K562 (cell line): ENCODE measurements around the gene SHISA5. TPM values are rescaled to one million over a fixed set of nuclear protein-coding genes. Genes with fewer than 3 reads are reported as not detected.

Experiments
- ATAC-seq: fragments of 200-7000 bp; cut with Tn5 transposase; 3 replicates; pipeline ENCODE4 v1.9.1; 2020; ENCODE audit warnings: moderate library complexity
- BruUV-seq: library from RNA; stranded (reverse); fragments of 400-500 nt; replicated peaks from 2 replicates; lab custom pipeline; 2021; lab: Mats Ljungman, UMichigan
- CTCF ChIA-PET: fragments of 300-600 bp; formaldehyde crosslinking; extraction: SDS; loops from one replicate; lab custom pipeline; 2021; ENCODE audit warnings: low intra/inter-chr PET ratio; lab: Yijun Ruan, JAX
- POLR2A ChIA-PET: fragments of 300-600, 350-650 bp; sonication (Branson Sonifier 250); formaldehyde crosslinking; extraction: SDS; loops from one replicate; lab custom pipeline; 2021; ENCODE audit warnings: antibody characterized with exemption, inconsistent platforms; lab: Yijun Ruan, JAX
- DNase-seq, 4 experiments: peaks; one replicate each; pipeline versions ENCODE4 v3.0.0 to v3.0.0-alpha.2; 2011 to 2018; ENCODE audit warnings: low spot score in 3 of 4, mixed read lengths in 3 of 4; ENCODE audit errors: extremely low read depth in 1 of 4
- FAIRE-seq: peaks from 2 replicates; lab custom pipeline; 2011; peaks lifted over from hg19 to GRCh38; lab: Jason Lieb, UNC
- H2AFZ ChIP-seq: 2 replicates; pipeline ENCODE4 v1.6.0; 2011; ENCODE audit warnings: low read depth, low read length, control low read depth, inconsistent platforms
- H3K27ac ChIP-seq: fragments of 200-600 bp; 3 replicates; pipeline ENCODE4 v1.8.0; 2011; ENCODE audit warnings: low read depth, mild to moderate bottlenecking, control low read depth, inconsistent platforms, low read length, moderate library complexity, mixed read lengths; ENCODE audit errors: extremely low read depth
- H3K27me3 ChIP-seq, 2 experiments: fragments of 300-600 bp in 1 of 2; 2 replicates in 1 of 2; 3 replicates in 1 of 2; pipeline versions ENCODE4 v1.6.0 to v1.8.0; 2011; ENCODE audit warnings: inconsistent platforms in 2 of 2, low read length in 2 of 2, mild to moderate bottlenecking in 1 of 2, mixed read lengths in 1 of 2, moderate library complexity in 1 of 2; ENCODE audit not compliant: control insufficient read depth in 2 of 2, insufficient read depth in 2 of 2
- H3K36me3 ChIP-seq: fragments of 300-600 bp; 3 replicates; pipeline ENCODE4 v1.8.0; 2011; ENCODE audit warnings: mild to moderate bottlenecking, low read length, inconsistent platforms; ENCODE audit not compliant: control insufficient read depth, insufficient read depth
- H3K4me1 ChIP-seq, 2 experiments: fragments of 200-600 bp in 1 of 2; replicated peaks in 1 of 2; 2 replicates in 1 of 2; 3 replicates in 1 of 2; pipeline versions ENCODE4 v1.5.1 to v1.8.0; 2011; ENCODE audit warnings: inconsistent platforms in 2 of 2, low read length in 2 of 2, mild to moderate bottlenecking in 1 of 2, mixed read lengths in 1 of 2, moderate library complexity in 1 of 2; ENCODE audit not compliant: control insufficient read depth in 2 of 2, insufficient read depth in 2 of 2
- H3K4me2 ChIP-seq: 2 replicates; pipeline ENCODE4 v1.6.1; 2011; ENCODE audit warnings: low read length, control low read depth, inconsistent platforms, mixed read lengths; ENCODE audit not compliant: insufficient read depth
- H3K4me3 ChIP-seq: fragments of 200-600 bp; sonication (generic), shearing (Covaris generic); 2 replicates; pipeline ENCODE4 v1.5.1; 2016; ENCODE audit warnings: control low read depth, inconsistent platforms
- H3K79me2 ChIP-seq: fragments of 200-600 bp; 3 replicates; pipeline ENCODE4 v1.8.0; 2011; ENCODE audit warnings: low read length, inconsistent platforms; ENCODE audit not compliant: control insufficient read depth, insufficient read depth
- H3K9ac ChIP-seq, 2 experiments: 2 replicates each; pipeline versions ENCODE4 v1.6.0 to v1.6.1; 2011; ENCODE audit warnings: low read depth in 2 of 2, low read length in 2 of 2, control low read depth in 1 of 2, inconsistent platforms in 1 of 2, mild to moderate bottlenecking in 1 of 2, mixed read lengths in 1 of 2; ENCODE audit not compliant: insufficient read depth in 1 of 2
- H3K9me1 ChIP-seq: one replicate; pipeline ENCODE4 v1.6.0; 2011; ENCODE audit warnings: inconsistent platforms, mild to moderate bottlenecking, low read length, moderate library complexity; ENCODE audit not compliant: control insufficient read depth, insufficient read depth
- H3K9me3 ChIP-seq: replicated peaks from 2 replicates; pipeline ENCODE4 v1.5.1; 2011; ENCODE audit warnings: low read depth, low read length, inconsistent platforms; ENCODE audit not compliant: control insufficient read depth, insufficient read depth
- H4K20me1 ChIP-seq: replicated peaks from 2 replicates; pipeline ENCODE4 v1.6.1; 2011; ENCODE audit warnings: low read length, inconsistent platforms, mixed read lengths; ENCODE audit not compliant: control insufficient read depth, insufficient read depth
- ARID1B ChIP-seq: fragments of 450-650 bp; IDR thresholded peaks from 2 replicates; pipeline ENCODE4 v1.6.1; 2016; ENCODE audit warnings: antibody characterized with exemption, mild to moderate bottlenecking, inconsistent platforms
- CBFA2T3 ChIP-seq: fragments of 450-650 bp; IDR thresholded peaks from 2 replicates; pipeline ENCODE4 v1.6.1; 2017
- E2F8 ChIP-seq: fragments of 450-650 bp; IDR thresholded peaks from 2 replicates; pipeline ENCODE4 v1.7.1; 2018; ENCODE audit warnings: mild to moderate bottlenecking, low read depth; ENCODE audit not compliant: partially characterized antibody
- KDM5B ChIP-seq: fragments of 200-600 bp; sonication (generic); IDR thresholded peaks from 2 replicates; pipeline ENCODE4 v1.6.1; 2012; ENCODE audit warnings: low read depth, mild to moderate bottlenecking, moderate library complexity, low read length, control low read depth, inconsistent platforms; ENCODE audit not compliant: insufficient replicate concordance
- PHF8 ChIP-seq: fragments of 200-600 bp; sonication (generic); IDR thresholded peaks from 2 replicates; pipeline ENCODE4 v1.6.1; 2012; ENCODE audit warnings: mixed run types, mild to moderate bottlenecking, inconsistent platforms, low read length, moderate library complexity, borderline replicate concordance
- POLR2A ChIP-seq: fragments of 450-650 bp; conservative IDR thresholded peaks from 2 replicates; pipeline ENCODE4 v1.6.1; 2016
- SMARCA5 ChIP-seq: fragments of 450-650 bp; IDR thresholded peaks from 2 replicates; pipeline ENCODE4 v1.6.1; 2016
- TCF3 ChIP-seq: sonication (generic); formaldehyde crosslinking; IDR thresholded peaks from 2 replicates; pipeline ENCODE4 v1.4.0; 2020; ENCODE audit warnings: mild to moderate bottlenecking, missing genetic modification reagents
- TEAD2 ChIP-seq: fragments of 450-650 bp; IDR thresholded peaks from 2 replicates; pipeline ENCODE4 v1.6.1; 2016; ENCODE audit warnings: missing genetic modification characterization, control low read depth, missing compliant biosample characterization
- XRCC3 ChIP-seq: fragments of 450-650 bp; IDR thresholded peaks from 2 replicates; pipeline ENCODE4 v1.6.1; 2017; ENCODE audit warnings: mild to moderate bottlenecking, moderate library complexity
- ZBTB26 ChIP-seq: fragments of 450-650 bp; formaldehyde crosslinking; IDR thresholded peaks from 2 replicates; pipeline ENCODE4 v1.4.0; 2022; ENCODE audit warnings: missing genetic modification characterization
- WGBS: fragments of 100-300 bp; shearing (Covaris generic); methylation state at CpG from one replicate; pipeline ENCODE4 v1.1.6; 2016; ENCODE audit warnings: low coverage, mixed read lengths; ENCODE audit not compliant: insufficient coverage; ENCODE audit errors: missing lambda C conversion rate; 5-methylcytosine and 5-hydroxymethylcytosine counted together
- in situ Hi-C: fragments of 300-500 bp; cut with MboI; formaldehyde crosslinking; loops from 4 replicates; pipeline ENCODE4 v1.15.0; 2018; ENCODE audit warnings: inconsistent platforms, mixed read lengths
- intact Hi-C: fragments of 100-400 bp; cut with micrococcal nuclease; formaldehyde crosslinking; loops from 2 replicates; pipeline ENCODE4 v1.14.2; 2022
- polyA plus RNA-seq, 8 experiments: library from polyadenylated mRNA; depleted of rRNA in 4 of 8; stranded (reverse) in 5 of 8; unstranded in 3 of 8; fragments of >200 nt; fragmentation: Nextera tagmentation in 2 of 8; fragmentation: Illumina TruSeq in 1 of 8; extraction: Ambion mirVana in 2 of 8; extraction: Trizol in 1 of 8; gene quantifications; 2 replicates each; pipeline versions ENCODE4 v1.2.1 to v1.2.3, GENCODE V29; 2011 to 2014; ENCODE audit warnings: inconsistent platforms in 1 of 8, missing spikeins in 1 of 8
- total RNA-seq, 7 experiments: library from RNA; depleted of rRNA in 6 of 7; stranded (reverse); fragments of >200 nt in 6 of 7; fragmentation: Illumina TruSeq in 2 of 7; extraction: Trizol in 2 of 7; gene quantifications; 2 replicates each; pipeline versions ENCODE4 v1.2.1 to v1.2.3, GENCODE V29; 2011 to 2021; ENCODE audit warnings: low replicate concordance in 1 of 7

SHISA5 gene
- total and polyA plus RNA-seq, 9 of the 15 experiments (the other 6 are each of a cell fraction or from before 2014, with no cell fraction given), result 8.4 to 85.8 (median 56.1) TPM

DNA sequence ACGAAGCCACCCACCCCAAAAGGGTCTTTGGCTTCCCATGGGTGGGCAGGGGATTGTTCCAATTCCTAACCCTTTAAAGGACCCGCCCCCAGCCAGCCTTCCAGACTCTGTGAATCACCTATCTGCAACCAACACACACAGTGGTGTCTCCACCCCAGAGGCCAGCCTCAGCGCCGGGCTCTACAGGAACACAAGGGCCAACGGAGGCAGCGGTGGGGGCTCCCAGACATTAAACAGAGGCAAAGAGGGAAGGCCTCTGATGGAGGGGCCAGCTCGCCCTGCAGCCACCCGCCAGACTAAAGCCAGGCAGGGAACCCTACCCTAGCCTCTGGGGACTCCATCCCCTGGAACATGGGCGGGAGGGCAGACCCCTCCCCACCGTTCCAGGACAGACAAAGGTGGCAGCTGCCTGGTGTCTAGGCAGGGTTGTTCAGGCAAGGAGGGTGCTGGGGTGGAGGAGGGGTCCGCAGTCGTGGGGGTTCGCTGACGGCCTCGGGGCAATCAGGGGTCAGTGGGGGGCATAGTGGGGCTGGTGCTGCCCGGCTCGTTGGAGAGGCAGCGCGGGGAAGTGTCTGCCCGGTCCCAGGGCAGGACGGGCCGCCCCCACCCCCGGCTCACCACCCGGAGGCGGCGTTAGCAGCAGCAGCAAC is 448 bp downstream of the SHISA5 start:
- ATAC-seq (peak; percentile 75), DNase-seq (peak; percentile 41 to 64 (median 46))
- no peaks in the 10 kb centered on the region for H3K9me3 ChIP-seq
- 7% methylated on average over 6 of the region's 26 CpGs for WGBS
- H3K4me1 ChIP-seq, result peaks cover 6 to 35% of the 10 kb centered on the region in 2 experiments; a peak in 4 of 5 replicates
- no TSS peak for BruUV-seq
- H3K9ac ChIP-seq, result peak overlapping the region; percentile 45 to 93; a peak in 3 of 4 replicates
- CTCF ChIA-PET, result no interaction called here
- H3K4me2 ChIP-seq, result peak overlapping the region; percentile 57
- no peaks in the 10 kb centered on the region for H3K36me3 ChIP-seq
- in situ Hi-C loops (no loop called here), intact Hi-C loops (loop anchor here (10.0 kb wide), 1 partner anchor 99 kb away; no protein-coding TSS in a partner anchor)
- peak overlapping the region; percentile 36; the same call in 1 of the 3 replicates for H3K27ac ChIP-seq
- H3K27me3 ChIP-seq, result no peaks in the 10 kb centered on the region
- H4K20me1 ChIP-seq, result no peaks in the 10 kb centered on the region
- no peaks in the 10 kb centered on the region for H3K79me2 ChIP-seq
- TF ChIP-seq PHF8 (peak; percentile 56; the same call in 1 of the 2 replicates), CBFA2T3 (0 out of 2 replicates have a peak, but pooled peaks have one; percentile 21), ZBTB26 (CRISPR knock-in tag) (no peak), SMARCA5 (0 out of 2 replicates have a peak, but pooled peaks have one; percentile 23), XRCC3 (no peak), POLR2A (0 out of 2 replicates have a peak, but pooled peaks have one; percentile 28), TCF3 (CRISPR knock-in tag) (0 out of 2 replicates have a peak, but pooled peaks have one; percentile 28), KDM5B (peak; percentile 19), E2F8 (no peak), ARID1B (peak; percentile 37; the same call in 1 of the 2 replicates), TEAD2 (no peak)
- TF ChIP-seq, all 486 proteins: peak for 7
- Histone ChIP-seq H3K9me1 (no peaks in the 10 kb centered on the region), H2AFZ (peak overlapping the region; percentile 53), H3K4me3 (peak overlapping the region; percentile 43)
- FAIRE-seq, result no peak
- POLR2A ChIA-PET, result interaction anchor here (1.0 kb wide), 1 partner anchor 31 kb away, joined by 4 read pairs; no protein-coding TSS in a partner anchor
